Measurements from ENCODE around the gene ALOX5.
"Not testable (repeated sequence)": the region's sequence is repeated elsewhere in the genome, so short reads cannot be mapped to it uniquely, and the experiment has no call there.

ALOX5 gene

GRCh38 chr10:45374350-45375052 lies 485 bp downstream of the ALOX5 start:
- DNase-seq: peak; percentile 4 to 11

DNA sequence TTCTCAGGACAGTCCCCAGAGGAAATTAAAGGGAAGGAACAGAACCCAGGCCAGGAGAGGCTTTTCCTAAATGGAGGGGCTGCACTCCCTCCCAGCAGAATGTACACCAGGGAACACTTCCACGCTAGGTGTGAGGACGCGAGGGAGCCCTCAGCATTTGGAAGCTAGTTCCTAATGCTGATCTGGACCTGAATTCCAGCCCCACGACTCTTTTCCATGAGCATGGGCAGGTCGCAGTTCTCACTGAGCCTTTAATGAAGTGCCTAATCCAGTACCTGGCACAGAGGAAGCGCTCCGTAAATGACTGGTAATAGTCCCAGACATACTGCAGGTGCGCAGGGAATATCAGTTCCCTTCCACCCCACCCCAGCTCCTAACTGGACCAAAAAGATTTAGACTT lies 1.1 kb downstream of the ALOX5 start:
- DNase-seq: no peak

DNA sequence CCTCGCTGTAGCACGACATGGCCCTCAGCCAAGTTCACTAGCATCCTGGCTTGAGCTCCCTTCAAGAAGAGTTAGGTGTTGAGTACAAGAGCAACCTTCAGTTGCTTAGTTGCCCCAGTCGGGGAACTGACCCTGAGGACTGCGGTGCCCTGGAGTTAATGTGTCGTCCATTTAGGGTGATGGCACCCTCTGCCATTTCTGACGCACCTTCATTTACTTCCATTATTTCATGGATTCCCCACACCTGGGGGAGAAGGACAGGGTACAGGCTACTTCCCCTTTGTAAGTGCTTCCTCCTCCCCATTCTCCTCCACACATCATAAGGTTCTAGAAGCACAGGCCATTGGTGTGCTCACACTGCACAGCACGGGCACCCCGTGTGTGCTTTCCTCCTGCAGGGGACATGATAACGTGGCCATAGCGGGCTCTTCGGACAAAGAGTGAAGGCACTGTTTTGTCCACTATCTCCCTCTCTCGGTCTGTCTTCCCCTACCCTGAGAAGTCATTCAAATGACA lies 1.8 kb downstream of the ALOX5 start:
- no peak for DNase-seq

- DNase-seq: no peak
These were observed 2.4 kb downstream of the ALOX5 start for GRCh38 chr10:45376371-45376801.

GRCh38 chr10:45377321-45377720 lies 3.3 kb downstream of the ALOX5 start:
- no peak for DNase-seq

DNA sequence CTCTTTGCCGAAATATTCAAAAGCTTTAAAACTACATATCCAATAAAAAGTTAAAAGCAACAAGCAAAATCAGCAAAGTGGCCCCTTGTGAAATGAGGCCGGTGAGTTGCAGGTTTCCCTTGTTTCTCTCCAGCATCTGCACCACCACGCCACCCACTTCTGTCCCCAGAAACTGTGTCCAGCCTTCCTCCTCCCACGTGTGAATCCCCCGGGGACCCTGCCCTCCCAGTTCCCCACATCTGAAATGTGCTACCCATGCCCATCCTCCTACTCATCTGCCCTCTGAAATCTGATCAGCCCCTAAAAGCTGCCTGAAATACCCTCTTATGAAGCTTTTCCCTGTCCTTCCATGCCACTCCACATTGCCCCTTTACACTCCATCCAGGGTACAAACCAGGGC lies 3.8 kb downstream of the ALOX5 start:
- no peak for DNase-seq

GRCh38 chr10:45378914-45379726 lies 5.1 kb downstream of the ALOX5 start:
- no peak for DNase-seq

DNA sequence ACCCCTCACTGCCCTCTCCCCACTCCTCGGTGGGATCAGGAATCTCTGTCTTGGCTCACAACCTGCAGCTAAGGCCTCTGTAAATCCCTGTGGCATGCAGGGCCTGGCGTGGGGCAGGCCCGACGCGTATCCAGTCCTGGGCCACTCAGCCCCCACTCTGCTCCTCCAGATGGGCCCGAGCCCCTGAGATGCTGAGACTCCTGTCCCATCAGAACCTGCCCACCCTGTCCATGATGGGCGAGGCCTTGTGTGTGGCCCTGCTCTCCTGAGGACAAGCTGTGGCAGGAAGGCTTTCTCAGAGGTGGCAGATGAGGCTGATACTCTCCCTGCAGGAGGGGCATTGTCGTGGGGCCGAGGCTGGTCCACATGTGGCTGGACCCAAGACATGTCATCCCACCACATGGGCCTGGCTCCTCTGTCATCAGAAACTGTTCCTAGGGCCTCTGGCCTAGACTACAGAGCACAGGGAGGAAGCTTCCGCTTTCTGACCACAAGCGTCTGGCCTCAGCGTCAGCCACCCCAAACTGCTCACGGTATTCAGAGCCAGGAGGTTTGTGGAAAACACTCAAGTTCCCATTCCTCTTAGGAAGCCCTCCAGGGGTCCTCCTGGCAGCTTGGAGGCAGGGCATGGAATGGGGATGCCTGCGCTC lies 6.0 kb downstream of the ALOX5 start:
- no peak for DNase-seq

GRCh38 chr10:45380903-45381620 lies 7.0 kb downstream of the ALOX5 start:
- no peak for DNase-seq

GRCh38 chr10:45382591-45382990 lies 8.6 kb downstream of the ALOX5 start:
- no peak for DNase-seq

DNA sequence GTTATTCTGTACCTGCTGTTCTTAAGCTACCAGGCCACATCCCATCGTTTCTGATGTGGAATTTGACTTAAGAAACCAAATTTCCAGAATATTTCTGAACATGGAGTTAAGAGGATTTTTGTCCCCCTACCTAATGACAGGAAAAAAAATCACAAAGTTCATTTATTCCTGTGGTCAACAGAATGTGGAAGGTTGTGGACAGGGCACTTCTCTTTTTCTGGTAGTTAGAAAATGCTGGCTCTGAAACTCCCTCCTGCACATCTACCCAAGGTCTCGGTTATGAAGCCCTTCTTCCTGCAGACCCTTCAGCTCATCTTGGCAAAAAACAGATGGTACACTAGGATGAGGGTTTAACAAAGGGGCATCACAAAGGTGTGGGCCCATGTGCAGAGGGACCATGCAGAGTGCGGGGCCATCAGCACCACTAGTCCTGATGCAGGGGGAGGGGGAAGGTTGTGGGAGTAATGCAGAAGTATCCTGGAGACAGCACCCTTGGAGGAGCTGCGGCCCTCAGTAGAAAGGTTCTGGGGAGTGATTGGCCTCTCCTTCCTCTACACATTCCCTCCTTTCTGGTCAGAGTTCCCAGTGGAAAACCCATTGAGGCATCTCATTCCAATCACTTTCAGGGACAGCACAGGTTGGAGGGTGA lies 9.8 kb downstream of the ALOX5 start:
- no peak for DNase-seq

DNA sequence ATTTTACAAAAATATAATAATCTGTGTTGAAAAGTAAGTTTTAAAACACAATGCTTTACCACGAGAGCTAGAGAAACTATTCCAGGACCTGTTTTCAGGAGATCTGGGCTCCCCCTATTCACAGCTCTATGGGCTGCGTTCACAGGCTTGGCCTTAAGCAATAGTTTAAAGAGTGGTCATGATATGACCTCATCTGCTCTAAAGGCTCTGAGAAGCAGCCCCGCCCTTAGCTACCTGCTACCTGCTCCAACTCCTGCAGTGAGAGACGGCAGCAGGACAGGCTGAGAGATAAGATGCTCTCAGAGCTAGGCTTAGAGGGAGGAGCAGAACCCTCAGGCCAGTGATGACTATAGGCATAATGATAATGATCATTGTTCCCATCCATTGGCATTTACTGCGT lies 12.6 kb downstream of the ALOX5 start:
- no peak for DNase-seq

DNA sequence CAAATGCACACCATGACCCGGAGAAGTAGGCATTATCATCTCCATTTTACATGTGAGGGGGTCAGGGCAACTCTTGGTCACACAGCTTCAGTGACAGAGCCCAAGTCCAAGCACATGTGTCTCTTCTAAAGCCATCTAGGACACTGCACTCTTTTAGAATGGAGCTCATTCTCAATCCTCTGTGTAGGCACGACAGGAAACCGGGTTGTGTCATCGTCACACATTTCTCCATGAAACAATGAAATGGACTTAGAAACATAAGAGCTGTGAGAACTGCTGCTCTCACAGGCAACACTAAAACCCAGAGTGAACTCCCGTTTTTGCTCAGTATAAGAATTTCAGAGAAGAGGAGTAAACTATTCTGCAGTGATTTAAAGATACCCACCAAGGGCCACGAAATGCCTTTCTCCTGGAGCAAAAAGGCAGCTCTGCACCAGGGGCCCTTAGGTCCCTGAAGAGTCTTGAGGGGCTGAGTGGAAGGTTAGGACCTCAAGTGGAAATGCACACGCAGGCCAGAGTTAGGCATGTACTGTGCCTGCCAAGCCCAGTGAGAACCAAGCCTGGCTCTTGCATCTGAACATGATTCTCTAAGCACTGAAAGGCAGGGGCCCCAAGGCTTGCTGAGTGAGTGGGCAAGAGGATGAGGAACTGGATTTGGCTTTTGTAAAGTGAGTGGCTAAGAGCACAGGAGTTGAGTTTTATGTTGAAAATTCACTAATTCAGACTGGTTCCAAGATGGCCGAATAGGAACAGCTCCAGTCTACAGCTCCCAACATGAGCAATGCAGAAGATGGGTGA lies 13.3 kb downstream of the ALOX5 start:
- no peak for DNase-seq

- DNase-seq: not testable (repeated sequence)
These were observed 15.7 kb downstream of the ALOX5 start for GRCh38 chr10:45389671-45390070.

DNA sequence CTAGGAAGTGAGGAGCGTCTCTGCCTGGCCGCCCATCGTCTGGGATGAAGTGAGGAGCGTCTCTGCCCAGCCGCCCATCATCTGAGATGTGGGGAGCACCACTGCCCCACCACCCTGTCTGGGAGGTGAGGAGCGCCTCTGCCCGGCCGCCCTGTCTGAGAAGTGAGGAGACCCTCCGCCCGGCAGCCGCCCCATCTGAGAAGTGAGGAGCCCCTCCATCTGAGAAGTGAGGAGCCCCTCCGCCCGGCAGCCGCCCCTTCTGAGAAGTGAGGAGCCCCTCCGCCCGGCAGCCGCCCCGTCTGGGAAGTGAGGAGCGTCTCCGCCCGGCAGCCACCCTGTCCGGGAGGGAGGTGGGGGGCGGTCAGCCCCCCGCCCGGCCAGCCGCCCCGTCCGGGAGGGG lies 17.6 kb downstream of the ALOX5 start:
- not testable (repeated sequence) for DNase-seq

DNA sequence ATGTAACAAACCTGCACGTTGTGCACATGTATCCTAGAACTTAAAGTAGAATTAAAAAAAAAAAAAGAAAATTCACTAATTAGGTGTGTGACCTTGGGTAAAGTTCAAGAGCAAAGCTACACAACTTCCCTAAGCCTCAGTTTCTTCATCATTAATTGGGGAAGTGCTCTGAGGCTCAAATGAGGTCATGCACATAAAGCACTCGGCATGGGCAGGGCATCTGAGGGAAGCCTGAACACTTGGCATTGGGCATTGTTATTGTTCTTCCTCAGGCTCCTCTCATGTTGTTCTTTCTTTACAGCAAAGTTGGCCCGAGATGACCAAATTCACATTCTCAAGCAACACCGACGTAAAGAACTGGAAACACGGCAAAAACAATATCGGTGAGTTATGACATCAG lies 21.5 kb downstream of the ALOX5 start:
- no peak for DNase-seq

DNA sequence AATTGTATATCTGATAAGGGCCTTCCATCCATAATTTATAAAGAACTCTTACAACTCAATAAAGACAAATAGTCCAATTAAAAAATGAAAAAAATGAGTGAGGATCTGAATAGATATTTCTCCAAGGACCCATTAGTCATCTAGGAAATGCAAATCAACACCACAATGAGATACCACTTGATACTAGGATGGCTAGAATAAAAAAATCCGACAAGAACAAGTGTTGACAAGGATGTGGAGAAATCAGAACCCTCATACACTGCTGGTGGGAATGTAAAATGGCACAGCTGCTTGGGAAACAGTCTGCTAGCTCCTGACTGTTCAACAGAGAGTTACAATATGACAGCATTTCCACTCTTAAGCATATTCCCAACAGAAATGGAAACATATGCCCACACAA lies 24.6 kb downstream of the ALOX5 start:
- no peak for DNase-seq

DNA sequence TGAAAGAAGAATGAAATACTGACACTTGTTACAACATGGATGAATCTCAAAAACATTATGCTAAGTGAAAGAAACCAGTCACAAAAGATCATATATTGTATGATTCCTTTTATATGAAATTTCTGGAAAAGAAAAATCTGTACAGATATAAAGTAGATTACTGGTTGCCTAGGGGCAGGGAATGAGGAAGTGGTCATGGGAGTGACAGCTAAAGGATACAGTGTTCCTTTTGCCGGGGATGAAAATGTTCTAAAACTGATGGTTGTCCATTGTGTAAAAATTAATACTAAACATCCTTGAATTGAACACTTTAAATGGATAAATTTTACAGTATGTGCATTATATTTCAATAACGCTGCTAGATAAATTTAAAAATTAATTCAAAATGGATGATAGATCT lies 25.1 kb downstream of the ALOX5 start:
- no peak for DNase-seq

GRCh38 chr10:45403151-45403550 lies 29.1 kb downstream of the ALOX5 start:
- no peak for DNase-seq

DNA sequence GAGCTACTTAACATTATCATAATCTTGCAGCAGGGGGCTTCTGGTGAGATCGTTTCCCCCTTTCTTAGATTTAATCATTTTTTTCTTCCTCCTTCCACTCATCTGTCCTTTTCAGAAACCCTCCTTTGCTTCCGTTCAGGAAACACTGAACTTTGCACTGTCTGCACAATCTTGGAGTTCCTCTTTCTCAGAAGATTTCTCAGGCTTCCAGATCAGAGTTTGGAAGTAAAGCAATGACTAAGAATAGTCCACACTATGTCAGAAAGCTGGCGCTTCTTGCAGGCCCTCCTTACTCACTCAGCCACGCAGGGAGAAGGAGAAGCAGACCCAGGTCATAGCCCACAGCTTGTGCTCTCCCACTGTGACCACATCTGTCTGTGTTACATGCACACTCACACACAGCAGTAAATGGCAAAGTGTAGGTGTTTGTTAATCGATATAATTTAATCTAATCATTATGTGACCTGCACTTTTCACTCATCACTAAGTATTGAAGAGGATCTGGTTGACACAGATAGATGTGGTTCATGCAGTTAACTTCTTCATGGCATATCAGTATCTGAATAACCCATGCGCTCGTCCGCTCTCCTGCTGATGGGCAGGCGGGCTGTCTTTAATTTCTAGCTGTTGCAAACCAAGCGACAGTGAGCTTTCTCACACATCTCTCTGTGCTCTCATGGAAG lies 30.2 kb downstream of the ALOX5 start:
- DNase-seq: no peak

- no peak for DNase-seq
These were observed 30.7 kb downstream of the ALOX5 start for GRCh38 chr10:45404770-45405120.
